HG03378 (cell line): ENCODE results near the gene FGF8.

Experiments used
- ATAC-seq: cut with Tn5 transposase; IDR thresholded peaks from one replicate; pipeline ENCODE4 v1.9.1; 2021; ENCODE audit warnings: mild to moderate bottlenecking, moderate library complexity; ENCODE audit not compliant: unreplicated experiment

Gene FGF8

GRCh38 chr10:101782811-101783735, 7.2 kb upstream of the FGF8 start, which contains the start of gene NPM3:
NPM3 (minus strand) TSS chr10:101783446; CDS start chr10:101783390, 56 bp downstream.
- ATAC-seq = no peak

GRCh38 chr10:101781984-101782810, 6.3 kb upstream of the FGF8 start:
- no peak for ATAC-seq

- ATAC-seq = no peak
These were observed 5.7 kb upstream of the FGF8 start for GRCh38 chr10:101781655-101781983.

GRCh38 chr10:101780818-101781654, 5.1 kb upstream of the FGF8 start:
- no peak for ATAC-seq

- no peak for ATAC-seq
These were observed 4.4 kb upstream of the FGF8 start for GRCh38 chr10:101780187-101780817.

GRCh38 chr10:101779544-101780186, 3.8 kb upstream of the FGF8 start:
- ATAC-seq = no peak

GRCh38 chr10:101778781-101779543, 3.0 kb upstream of the FGF8 start:
- no peak for ATAC-seq

GRCh38 chr10:101778151-101778780, 2.4 kb upstream of the FGF8 start:
- ATAC-seq = no peak

- no peak for ATAC-seq
These were observed 1.8 kb upstream of the FGF8 start for GRCh38 chr10:101777619-101778145.

- no peak for ATAC-seq
These were observed 375 bp upstream of the FGF8 start for GRCh38 chr10:101776161-101776817.

- no peak for ATAC-seq
These were observed 1.2 kb downstream of the FGF8 start for GRCh38 chr10:101774589-101775272.

- no peak for ATAC-seq
These were observed 1.9 kb downstream of the FGF8 start for GRCh38 chr10:101773923-101774588.

- no peak for ATAC-seq
These were observed 2.8 kb downstream of the FGF8 start for GRCh38 chr10:101772895-101773761.

GRCh38 chr10:101772017-101772894, 3.7 kb downstream of the FGF8 start:
- no peak for ATAC-seq

GRCh38 chr10:101771380-101771779, 4.5 kb downstream of the FGF8 start:
- ATAC-seq = no peak
